Activated B cell treated with CpG ODN at 0.5 μM for 24 hours (primary cell): ENCODE results near the gene HIVEP1. TPM values are rescaled to one million over a fixed set of nuclear protein-coding genes. Genes with fewer than 3 reads are reported as not detected.

Experiments
- ATAC-seq: fragments of 200-7000 bp; cut with Tn5 transposase; one replicate; pipeline ENCODE4 v1.10.0; 2021; ENCODE audit warnings: low read depth, mild to moderate bottlenecking, moderate library complexity
- CTCF ChIA-PET: fragments of 350-600 bp; sonication (Branson Sonifier 250); formaldehyde crosslinking; loops from one replicate; lab custom pipeline; 2021; ENCODE audit warnings: antibody characterized with exemption; lab: Charles Lee
- POLR2A ChIA-PET: fragments of 350-600 bp; sonication (Branson Sonifier 250); formaldehyde crosslinking; loops from one replicate; lab custom pipeline; 2021; ENCODE audit warnings: antibody characterized with exemption; lab: Charles Lee
- DNase-seq: peaks from one replicate; pipeline ENCODE4 v3.0.0; 2022
- H3K27ac Mint-ChIP-seq: one replicate; pipeline ENCODE4 v1.8.0; 2020; ENCODE audit warnings: mixed read lengths
- H3K27me3 Mint-ChIP-seq: one replicate; pipeline ENCODE4 v1.8.0; 2021; ENCODE audit warnings: mixed read lengths
- H3K36me3 Mint-ChIP-seq: one replicate; pipeline ENCODE4 v1.8.0; 2021; ENCODE audit warnings: low read depth, mixed read lengths
- H3K4me1 Mint-ChIP-seq: one replicate; pipeline ENCODE4 v1.8.0; 2021; ENCODE audit warnings: mixed read lengths
- H3K4me3 Mint-ChIP-seq: one replicate; pipeline ENCODE4 v1.8.0; 2020; ENCODE audit warnings: mild to moderate bottlenecking, mixed read lengths
- H3K9me3 Mint-ChIP-seq: one replicate; pipeline ENCODE4 v1.8.0; 2020; ENCODE audit warnings: mixed read lengths
- intact Hi-C: fragments of 100-400 bp; cut with micrococcal nuclease; formaldehyde crosslinking; loops from one replicate; pipeline ENCODE4 v1.15.1; 2024
- total RNA-seq: library from RNA; stranded (reverse); gene quantifications from 2 replicates; pipeline ENCODE4 v1.2.3, GENCODE V29; 2022
- TF ChIP-seq, protein P1 (sequence below): fragments of 200-600 bp; IDR thresholded peaks from one replicate; pipeline ENCODE4 v1.8.0; 2022; ENCODE audit warnings: antibody characterized with exemption, mild to moderate bottlenecking

The HIVEP1 gene
- total RNA-seq, 1 donor from 2014 or later = 91.0 TPM

GRCh38 chr6:12189150-12189549 is 177.0 kb downstream of the HIVEP1 start:
- Mint-ChIP-seq H3K4me3 (no peak overlapping the region), H3K36me3 (no peaks in the 10 kb centered on the region), H3K4me1 (no peaks in the 10 kb centered on the region), H3K9me3 (peaks cover 4% of the 10 kb centered on the region), H3K27me3 (no peaks in the 10 kb centered on the region), H3K27ac (no peak overlapping the region)
- intact Hi-C loops = no loop called here
- TF ChIP-seq, protein P1, sequence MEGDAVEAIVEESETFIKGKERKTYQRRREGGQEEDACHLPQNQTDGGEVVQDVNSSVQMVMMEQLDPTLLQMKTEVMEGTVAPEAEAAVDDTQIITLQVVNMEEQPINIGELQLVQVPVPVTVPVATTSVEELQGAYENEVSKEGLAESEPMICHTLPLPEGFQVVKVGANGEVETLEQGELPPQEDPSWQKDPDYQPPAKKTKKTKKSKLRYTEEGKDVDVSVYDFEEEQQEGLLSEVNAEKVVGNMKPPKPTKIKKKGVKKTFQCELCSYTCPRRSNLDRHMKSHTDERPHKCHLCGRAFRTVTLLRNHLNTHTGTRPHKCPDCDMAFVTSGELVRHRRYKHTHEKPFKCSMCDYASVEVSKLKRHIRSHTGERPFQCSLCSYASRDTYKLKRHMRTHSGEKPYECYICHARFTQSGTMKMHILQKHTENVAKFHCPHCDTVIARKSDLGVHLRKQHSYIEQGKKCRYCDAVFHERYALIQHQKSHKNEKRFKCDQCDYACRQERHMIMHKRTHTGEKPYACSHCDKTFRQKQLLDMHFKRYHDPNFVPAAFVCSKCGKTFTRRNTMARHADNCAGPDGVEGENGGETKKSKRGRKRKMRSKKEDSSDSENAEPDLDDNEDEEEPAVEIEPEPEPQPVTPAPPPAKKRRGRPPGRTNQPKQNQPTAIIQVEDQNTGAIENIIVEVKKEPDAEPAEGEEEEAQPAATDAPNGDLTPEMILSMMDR = no peak
- DNase-seq (no peak), ATAC-seq (no peak)
- CTCF ChIA-PET = no interaction called here
- POLR2A ChIA-PET = no interaction called here

GRCh38 chr6:12189661-12190060 is 177.5 kb downstream of the HIVEP1 start:
- H3K27ac Mint-ChIP-seq = no peak overlapping the region
- ATAC-seq (no peak), DNase-seq (no peak)
- TF ChIP-seq, protein P1 = no peak
- ChIA-PET POLR2A (no interaction called here), CTCF (no interaction called here)
- no peaks in the 10 kb centered on the region for H3K36me3 Mint-ChIP-seq
- peaks cover 4% of the 10 kb centered on the region for H3K9me3 Mint-ChIP-seq
- no peaks in the 10 kb centered on the region for H3K27me3 Mint-ChIP-seq
- intact Hi-C loops = no loop called here
- H3K4me3 Mint-ChIP-seq = no peak overlapping the region
- H3K4me1 Mint-ChIP-seq = no peaks in the 10 kb centered on the region

DNA sequence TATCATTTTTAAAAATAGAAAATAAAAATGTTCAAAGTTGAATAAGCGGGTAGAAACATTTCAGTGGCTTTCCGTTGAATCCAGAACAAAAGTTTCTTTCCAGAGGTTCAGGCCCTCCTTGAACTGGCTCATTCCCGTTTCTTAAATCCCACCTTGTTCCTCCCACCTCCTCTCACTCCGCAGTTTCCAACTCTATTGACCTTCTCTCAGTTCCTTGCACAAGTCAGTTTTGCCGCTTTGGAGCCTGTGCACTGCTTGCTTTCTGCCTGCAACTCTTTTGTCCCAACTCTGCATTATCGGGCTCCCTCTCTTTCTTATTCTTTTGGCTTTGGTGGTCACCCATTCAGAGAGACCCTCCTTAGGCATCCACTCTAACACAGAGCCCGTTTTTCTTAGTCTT is 178.1 kb downstream of the HIVEP1 start:
- TF ChIP-seq, protein P1 = no peak
- ChIA-PET CTCF (no interaction called here), POLR2A (no interaction called here)
- Mint-ChIP-seq H3K4me1 (no peaks in the 10 kb centered on the region), H3K9me3 (peaks cover 4% of the 10 kb centered on the region), H3K27ac (no peak overlapping the region), H3K4me3 (no peak overlapping the region), H3K27me3 (no peaks in the 10 kb centered on the region), H3K36me3 (no peaks in the 10 kb centered on the region)
- ATAC-seq (no peak), DNase-seq (no peak)
- intact Hi-C loops = no loop called here

DNA sequence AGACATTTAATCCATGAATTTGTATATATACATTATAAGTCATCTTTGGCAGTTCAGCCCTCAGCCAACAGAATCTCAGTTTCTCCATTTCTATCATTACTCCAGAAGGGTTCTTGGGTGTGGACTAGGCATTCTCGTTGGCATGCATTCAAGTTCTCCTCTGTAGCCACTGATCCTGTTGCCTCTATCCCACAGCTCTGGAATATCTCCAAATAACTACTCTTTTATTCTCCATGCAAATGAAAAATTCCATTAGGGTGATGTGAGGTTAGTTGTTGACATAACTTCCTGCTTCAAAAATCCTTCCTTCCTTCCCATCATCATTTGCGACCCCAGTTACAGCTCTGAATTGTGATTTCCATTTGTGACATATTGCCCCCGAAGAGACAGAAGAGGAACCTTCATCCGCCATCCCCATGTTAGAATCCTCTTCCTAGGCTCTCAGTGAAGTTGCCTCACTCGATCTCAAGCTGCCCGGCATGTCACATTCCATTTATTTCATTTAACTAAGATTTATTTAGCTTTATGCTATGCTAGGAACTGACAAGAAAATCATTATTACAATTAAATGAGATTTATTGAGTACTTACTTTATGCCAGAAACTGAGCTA is 184.3 kb downstream of the HIVEP1 start:
- DNase-seq (no peak), ATAC-seq (no peak)
- Mint-ChIP-seq H3K4me3 (no peak overlapping the region), H3K36me3 (no peaks in the 10 kb centered on the region), H3K9me3 (peaks cover 4% of the 10 kb centered on the region), H3K27ac (no peak overlapping the region), H3K4me1 (no peaks in the 10 kb centered on the region), H3K27me3 (no peaks in the 10 kb centered on the region)
- ChIA-PET CTCF (no interaction called here), POLR2A (no interaction called here)
- intact Hi-C loops = no loop called here
- TF ChIP-seq, protein P1 = no peak

- intact Hi-C loops = no loop called here
- H3K4me3 Mint-ChIP-seq = no peak overlapping the region
- no peak for ATAC-seq
- H3K27ac Mint-ChIP-seq = no peak overlapping the region
- H3K27me3 Mint-ChIP-seq = no peaks in the 10 kb centered on the region
- DNase-seq = no peak
- peaks cover 10% of the 10 kb centered on the region for H3K4me1 Mint-ChIP-seq
- ChIA-PET POLR2A (no interaction called here), CTCF (no interaction called here)
- no peaks in the 10 kb centered on the region for H3K9me3 Mint-ChIP-seq
- no peaks in the 10 kb centered on the region for H3K36me3 Mint-ChIP-seq
- TF ChIP-seq, protein P1 = no peak
Measured at GRCh38 chr6:12198851-12199250, 186.7 kb downstream of the HIVEP1 start.
